Measurements from ENCODE around the gene ASRGL1. TPM values are rescaled to one million over a fixed set of nuclear protein-coding genes. Genes with fewer than 3 reads are reported as not detected.
"Not testable (repeated sequence)": the region's sequence is repeated elsewhere in the genome, so short reads cannot be mapped to it uniquely, and the experiment has no call there.

ASRGL1 gene
- total RNA-seq, 1 experiment from 2014 or later: 22.6 TPM

- no peak for DNase-seq
- H3K27me3 ChIP-seq: no peaks in the 10 kb centered on the region
- H3K9me3 ChIP-seq (replicated peaks): no peaks in the 10 kb centered on the region
- no peaks in the 10 kb centered on the region for H3K4me1 ChIP-seq
- no peak overlapping the region for H3K27ac ChIP-seq
- no peaks in the 10 kb centered on the region for H3K36me3 ChIP-seq
- peak overlapping the region; percentile 80 for H3K4me3 ChIP-seq
Observed at GRCh38 chr11:62338218-62338617, 970 bp downstream of the ASRGL1 start.

DNA sequence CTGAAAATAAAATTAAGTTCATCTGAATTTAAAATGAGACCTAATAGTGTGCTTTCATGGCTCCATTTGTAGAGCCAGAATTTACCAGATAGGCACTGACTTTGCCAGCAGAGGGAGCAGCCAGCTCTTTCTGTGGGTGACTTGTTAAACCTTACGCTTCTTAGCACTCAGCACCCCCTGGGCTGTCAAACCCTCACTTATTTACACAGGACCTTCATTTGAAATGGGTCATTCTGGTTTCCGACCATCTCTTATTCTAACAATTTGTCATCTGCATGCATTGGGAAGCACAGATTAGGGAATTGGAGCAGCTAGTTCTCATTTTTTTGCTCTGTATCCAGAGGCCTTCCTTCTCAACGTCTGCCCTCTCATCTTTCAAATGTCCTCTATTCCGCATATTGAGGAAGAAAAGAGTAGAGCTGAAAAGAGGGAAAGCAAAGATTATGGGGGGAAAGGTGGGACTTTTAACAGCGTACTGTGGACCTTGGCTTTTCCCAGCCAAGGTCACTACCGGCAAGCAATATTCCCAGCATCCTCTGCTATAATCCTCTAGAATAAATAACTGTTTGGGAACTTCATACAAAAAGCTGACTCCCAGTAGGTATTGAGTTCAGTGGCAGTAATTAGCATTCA, 3.1 kb downstream of the ASRGL1 start:
- Histone ChIP-seq H3K36me3 (no peaks in the 10 kb centered on the region), H3K27ac (no peak overlapping the region), H3K9me3 (replicated peaks) (no peaks in the 10 kb centered on the region), H3K4me3 (no peak overlapping the region), H3K4me1 (no peaks in the 10 kb centered on the region), H3K27me3 (no peaks in the 10 kb centered on the region)
- DNase-seq: peak in 1 of 2 experiments; percentile 39

- DNase-seq: no peak
- Histone ChIP-seq H3K27me3 (no peaks in the 10 kb centered on the region), H3K4me3 (no peak overlapping the region), H3K9me3 (replicated peaks) (no peaks in the 10 kb centered on the region), H3K4me1 (no peaks in the 10 kb centered on the region), H3K27ac (no peak overlapping the region), H3K36me3 (no peaks in the 10 kb centered on the region)
Observed at GRCh38 chr11:62341588-62341987, 4.3 kb downstream of the ASRGL1 start.

DNA sequence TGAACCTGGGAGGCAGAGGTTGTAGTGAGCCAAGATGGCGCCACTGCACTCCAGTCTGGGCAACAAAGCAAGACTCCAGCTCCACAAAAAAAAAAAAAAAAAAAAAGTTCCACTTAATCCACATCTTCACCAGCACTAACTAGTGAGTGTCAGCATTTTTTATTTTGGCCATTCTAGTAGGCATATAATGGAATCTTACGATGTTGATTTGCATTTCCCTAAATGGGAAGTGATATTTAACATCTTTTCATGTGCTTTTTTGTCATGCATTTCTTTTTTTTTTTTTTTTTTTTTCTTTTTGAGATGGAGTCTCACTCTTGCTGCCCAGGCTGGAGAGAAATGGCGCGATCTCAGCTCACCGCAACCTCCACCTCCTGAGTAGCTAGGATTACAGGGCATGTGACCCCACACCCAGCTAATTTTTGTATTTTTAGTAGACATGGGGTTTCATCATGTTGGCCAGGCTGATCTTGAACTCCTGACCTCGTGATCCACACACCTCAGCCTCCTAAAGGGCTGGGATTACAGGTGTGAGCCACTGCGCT, 6.5 kb downstream of the ASRGL1 start:
- H3K4me3 ChIP-seq; H3K27ac ChIP-seq; H3K9me3 ChIP-seq (replicated peaks); H3K4me1 ChIP-seq; DNase-seq; H3K27me3 ChIP-seq; H3K36me3 ChIP-seq: not testable (repeated sequence)

DNA sequence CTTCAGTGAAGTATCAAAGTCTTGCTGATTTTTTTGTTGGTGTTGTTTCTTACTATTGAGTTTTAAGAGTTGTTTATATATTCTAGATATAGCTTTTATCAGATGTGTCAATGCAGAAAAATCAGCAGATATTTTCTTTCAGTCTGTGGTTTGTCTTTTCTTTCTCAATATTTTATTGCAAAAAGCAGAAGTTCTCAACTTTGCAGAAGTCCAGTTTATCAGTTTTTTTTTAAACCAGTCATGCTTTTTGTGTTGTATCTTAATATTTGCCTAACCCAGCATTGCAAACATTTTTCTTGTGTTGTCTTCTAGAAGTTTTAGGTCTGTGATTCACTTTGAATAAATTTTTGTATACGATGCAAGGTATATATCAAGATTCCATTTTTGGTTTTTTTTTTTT, 7.0 kb downstream of the ASRGL1 start:
- Histone ChIP-seq H3K9me3 (replicated peaks) (no peaks in the 10 kb centered on the region), H3K4me1 (no peaks in the 10 kb centered on the region), H3K27me3 (no peaks in the 10 kb centered on the region), H3K36me3 (no peaks in the 10 kb centered on the region), H3K4me3 (no peak overlapping the region), H3K27ac (no peak overlapping the region)
- no peak for DNase-seq

GRCh38 chr11:62345861-62346260, 8.6 kb downstream of the ASRGL1 start:
- Histone ChIP-seq H3K4me1 (no peaks in the 10 kb centered on the region), H3K27me3 (no peaks in the 10 kb centered on the region), H3K27ac (no peak overlapping the region), H3K36me3 (no peaks in the 10 kb centered on the region), H3K9me3 (replicated peaks) (no peaks in the 10 kb centered on the region), H3K4me3 (no peak overlapping the region)
- DNase-seq: no peak

GRCh38 chr11:62352355-62353336, 15.4 kb downstream of the ASRGL1 start:
- no peak for DNase-seq
- Histone ChIP-seq H3K27me3 (no peaks in the 10 kb centered on the region), H3K36me3 (0 out of 2 replicates have a peak, but pooled peaks cover 3% of the 10 kb centered on the region), H3K27ac (no peak overlapping the region), H3K4me3 (no peak overlapping the region), H3K9me3 (replicated peaks) (no peaks in the 10 kb centered on the region), H3K4me1 (no peaks in the 10 kb centered on the region)

DNA sequence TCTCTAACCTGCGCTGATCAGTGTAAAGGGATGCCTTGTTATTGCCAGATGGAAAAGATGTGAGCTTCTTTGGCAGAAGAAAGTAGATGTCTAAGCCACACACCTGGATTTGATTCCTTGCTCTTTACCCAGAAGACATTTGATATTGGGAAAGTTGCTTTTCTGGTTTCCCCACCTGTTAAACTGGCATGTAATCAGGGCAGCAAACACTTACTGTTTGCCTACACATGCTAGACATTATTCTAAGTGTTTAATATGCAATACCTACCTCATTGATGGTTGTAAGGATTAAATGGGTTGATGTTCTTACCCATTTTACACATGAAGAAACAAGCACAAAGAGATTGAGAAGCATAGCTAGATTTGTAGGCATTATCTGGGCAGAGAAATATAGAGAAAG, 16.6 kb downstream of the ASRGL1 start:
- Histone ChIP-seq H3K4me3 (no peak overlapping the region), H3K27ac (no peak overlapping the region), H3K4me1 (no peaks in the 10 kb centered on the region), H3K36me3 (peaks cover 3% of the 10 kb centered on the region; the same call in 1 of the 2 replicates), H3K27me3 (no peaks in the 10 kb centered on the region), H3K9me3 (replicated peaks) (no peaks in the 10 kb centered on the region)
- no peak for DNase-seq

- H3K36me3 ChIP-seq: peaks cover 5% of the 10 kb centered on the region; the same call in 1 of the 2 replicates
Observed at GRCh38 chr11:62358273-62358672, 21.0 kb downstream of the ASRGL1 start.

DNA sequence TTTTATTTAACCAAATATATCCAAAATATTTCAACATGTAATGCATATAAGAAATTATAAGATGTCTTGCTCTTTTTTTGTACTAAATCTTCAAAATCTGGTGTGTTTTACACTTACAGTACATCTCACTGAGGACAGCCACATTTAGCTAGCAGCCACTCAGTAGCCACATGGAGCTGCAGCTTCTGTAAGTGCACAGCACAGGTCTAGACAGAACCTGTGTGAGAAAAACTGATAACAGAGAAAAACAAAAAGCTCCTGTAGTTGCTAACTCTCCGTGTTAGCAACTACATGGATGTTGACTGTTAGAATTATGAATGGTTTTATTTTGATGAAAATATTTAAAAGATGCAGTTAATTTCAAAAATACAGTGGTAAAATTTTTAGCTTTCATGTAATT, 22.2 kb downstream of the ASRGL1 start:
- no peak for DNase-seq
- H3K36me3 ChIP-seq: peaks cover 5% of the 10 kb centered on the region; the same call in 1 of the 2 replicates
- H3K27me3 ChIP-seq: no peaks in the 10 kb centered on the region

More at GRCh38 chr11:62358273-62358672, 21.0 kb downstream of the ASRGL1 start:
- H3K27me3 ChIP-seq: no peaks in the 10 kb centered on the region
- H3K27ac ChIP-seq: no peak overlapping the region
- DNase-seq: no peak
- H3K4me1 ChIP-seq: no peaks in the 10 kb centered on the region
- no peaks in the 10 kb centered on the region for H3K9me3 ChIP-seq (replicated peaks)
- H3K4me3 ChIP-seq: no peak overlapping the region

DNA sequence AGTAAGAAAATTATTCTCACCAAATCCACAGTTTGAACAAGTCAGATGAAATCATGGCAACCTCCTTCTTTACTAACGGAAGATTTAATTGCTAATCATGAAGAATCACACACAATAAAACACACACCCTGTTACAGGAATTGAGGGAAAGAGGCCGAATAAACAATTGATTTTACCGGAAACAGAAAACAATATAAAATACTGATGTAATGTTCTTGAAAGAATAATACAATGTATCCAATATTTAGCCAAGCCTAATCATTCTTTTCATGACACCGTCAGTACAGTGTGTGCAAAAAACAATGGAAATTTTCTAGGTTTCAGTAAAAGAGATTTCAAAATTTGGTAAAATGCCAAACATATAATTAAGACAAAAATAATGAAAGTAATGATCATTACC, 23.4 kb downstream of the ASRGL1 start:
- Histone ChIP-seq H3K4me3 (no peak overlapping the region), H3K36me3 (peaks cover 5% of the 10 kb centered on the region; the same call in 1 of the 2 replicates), H3K9me3 (replicated peaks) (no peaks in the 10 kb centered on the region), H3K27me3 (no peaks in the 10 kb centered on the region), H3K4me1 (no peaks in the 10 kb centered on the region), H3K27ac (no peak overlapping the region)
- DNase-seq: no peak

More for the DNA sequence above, 22.2 kb downstream of the ASRGL1 start:
- Histone ChIP-seq H3K9me3 (replicated peaks) (no peaks in the 10 kb centered on the region), H3K27ac (no peak overlapping the region), H3K4me1 (no peaks in the 10 kb centered on the region), H3K4me3 (no peak overlapping the region)

DNA sequence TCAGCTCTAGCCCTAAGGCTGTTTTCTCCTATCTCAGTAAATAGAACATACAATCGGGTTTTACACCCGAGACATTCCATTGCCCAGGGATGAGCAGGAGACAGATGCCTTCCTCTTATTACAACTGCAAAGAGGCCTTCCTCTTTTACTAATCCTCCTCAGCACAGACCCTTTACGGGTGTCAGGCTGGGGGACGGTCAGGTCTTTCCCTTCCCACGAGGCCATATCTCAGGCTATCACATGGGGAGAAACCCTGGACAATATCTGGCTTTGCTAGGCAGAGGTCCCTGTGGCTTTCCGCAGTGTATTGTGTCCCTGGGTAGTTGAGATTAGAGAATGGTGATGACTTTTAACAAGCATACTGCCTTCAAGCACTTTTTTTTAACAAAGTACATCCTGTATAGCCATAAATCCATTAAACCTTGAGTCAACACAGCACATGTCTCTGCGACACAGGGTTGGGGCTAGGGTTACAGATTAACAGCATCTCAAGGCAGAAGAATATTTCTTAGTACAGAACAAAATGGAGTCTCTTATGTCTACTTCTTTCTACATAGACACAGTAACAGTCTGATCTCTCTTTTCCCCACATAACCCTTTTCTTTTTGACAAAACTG, 31.7 kb downstream of the ASRGL1 start:
- not testable (repeated sequence) for DNase-seq; H3K4me3 ChIP-seq; H3K36me3 ChIP-seq; H3K9me3 ChIP-seq (replicated peaks); H3K27ac ChIP-seq; H3K4me1 ChIP-seq; H3K27me3 ChIP-seq

- no peak overlapping the region for H3K4me3 ChIP-seq
- no peaks in the 10 kb centered on the region for H3K9me3 ChIP-seq (replicated peaks)
- H3K27me3 ChIP-seq: no peaks in the 10 kb centered on the region
- DNase-seq: no peak
- no peaks in the 10 kb centered on the region for H3K36me3 ChIP-seq
- no peak overlapping the region for H3K27ac ChIP-seq
- H3K4me1 ChIP-seq: no peaks in the 10 kb centered on the region
Observed at GRCh38 chr11:62370743-62371440, 33.6 kb downstream of the ASRGL1 start.

GRCh38 chr11:62372871-62373270, 35.6 kb downstream of the ASRGL1 start:
- DNase-seq: no peak
- Histone ChIP-seq H3K27ac (no peak overlapping the region), H3K4me1 (no peaks in the 10 kb centered on the region), H3K4me3 (no peak overlapping the region), H3K27me3 (no peaks in the 10 kb centered on the region), H3K36me3 (no peaks in the 10 kb centered on the region), H3K9me3 (replicated peaks) (no peaks in the 10 kb centered on the region)
